Tongue (tissue), 2 donors: ENCODE measurements around the gene AUH. TPM values are rescaled to one million over a fixed set of nuclear protein-coding genes. Genes with fewer than 3 reads are reported as not detected.
A peak's percentile ranks its signal among the peaks of the same experiment; 100 is the strongest.

Experiments
- DNase-seq: peaks from one replicate; pipeline ENCODE4 v3.0.0-alpha.2; 2015
- total RNA-seq: library from RNA; depleted of rRNA; stranded (reverse); fragments of >200 nt; gene quantifications from one replicate; pipeline ENCODE4 v1.2.3, GENCODE V29; 2014

AUH gene
- total RNA-seq, 1 donor from 2014 or later, result 43.8 TPM

DNA sequence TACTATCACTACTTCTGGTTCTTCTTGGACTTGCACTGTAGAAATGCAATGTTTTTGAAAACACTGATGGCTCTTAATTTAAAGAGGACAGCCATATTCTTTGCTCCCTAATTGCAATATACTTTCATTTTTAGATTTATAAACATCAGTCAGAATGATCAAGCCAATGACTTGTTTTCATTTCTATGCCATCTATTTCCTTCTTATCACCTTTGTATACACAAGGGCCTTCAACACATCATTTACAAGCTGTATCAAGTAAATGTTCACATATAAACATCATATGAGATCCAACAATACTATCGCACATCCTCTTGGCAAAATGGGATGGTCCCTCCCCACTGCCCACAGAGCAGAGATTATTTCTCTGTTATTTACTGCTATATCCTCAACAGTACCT, 24.9 kb downstream of the AUH start:
- DNase-seq, result no peak

DNA sequence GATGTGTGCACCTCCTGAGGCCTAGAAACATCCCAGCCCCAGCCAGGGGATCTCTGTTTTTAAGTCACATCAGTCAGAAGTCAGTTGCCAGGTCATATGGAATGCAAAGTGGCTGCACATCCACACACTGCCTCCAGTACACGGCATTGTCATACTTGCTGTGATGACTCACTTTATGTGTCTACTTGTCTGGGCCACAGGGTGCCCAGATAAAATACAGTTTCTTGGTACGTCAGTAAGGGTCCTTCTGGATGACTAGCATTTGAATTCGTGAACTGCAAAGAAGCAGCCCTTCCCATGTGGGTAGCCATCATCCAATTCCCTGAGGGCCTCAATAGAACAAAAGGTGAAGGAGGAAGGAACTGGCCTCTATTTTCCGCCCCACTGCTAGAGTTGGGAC, 27.7 kb downstream of the AUH start:
- no peak for DNase-seq

DNA sequence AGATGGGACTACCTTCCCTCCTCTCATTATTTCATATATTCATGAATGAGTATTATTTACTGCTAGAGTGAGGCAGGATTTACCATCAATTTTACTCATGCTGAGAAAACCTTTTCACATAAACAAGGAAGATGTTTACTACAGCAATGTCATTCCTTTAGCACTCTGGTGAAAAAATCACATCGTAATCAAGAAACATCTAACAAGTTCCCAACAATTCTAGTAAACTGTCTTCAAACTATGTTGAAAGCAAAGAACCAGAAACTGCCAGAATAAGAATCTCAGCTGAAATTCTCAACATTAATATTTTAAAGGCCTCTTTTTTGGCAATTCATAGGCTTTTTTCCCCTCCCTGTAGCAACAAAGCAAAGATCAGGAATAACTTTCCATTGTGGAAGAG, 28.2 kb downstream of the AUH start:
- no peak for DNase-seq

DNA sequence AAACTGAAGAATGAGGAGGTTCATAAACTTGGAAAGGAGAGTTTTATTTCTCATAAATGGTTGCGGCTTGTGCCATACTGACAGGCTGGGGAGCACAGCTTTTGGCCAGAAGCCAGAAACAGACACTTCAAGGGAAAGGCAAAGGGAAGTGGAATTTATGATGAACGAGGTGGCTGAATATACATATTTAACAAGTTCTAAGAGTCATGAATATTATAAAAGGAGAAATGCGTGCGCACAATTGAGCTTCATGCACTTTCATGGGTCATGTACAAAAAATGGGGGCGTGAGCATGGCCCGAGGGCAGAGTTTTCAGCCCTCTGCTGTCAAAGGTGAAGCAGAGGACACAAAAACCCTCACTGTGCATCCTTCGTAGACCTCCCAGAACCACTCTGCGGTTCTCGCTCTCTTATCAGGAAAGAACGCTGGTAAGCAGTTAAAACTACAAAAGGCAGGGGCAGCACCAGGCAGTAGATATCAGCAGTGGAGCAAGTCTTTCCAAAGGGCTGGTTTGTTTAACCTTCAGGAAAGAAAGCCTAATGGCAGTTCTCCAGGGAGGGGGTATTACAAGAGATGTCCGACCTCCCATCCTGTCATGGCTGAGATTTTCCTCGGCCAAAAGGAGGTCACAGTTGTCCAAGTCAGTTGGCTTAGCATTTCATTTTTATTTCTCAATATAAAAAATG, 29.0 kb downstream of the AUH start:
- peak; percentile 10 for DNase-seq

DNA sequence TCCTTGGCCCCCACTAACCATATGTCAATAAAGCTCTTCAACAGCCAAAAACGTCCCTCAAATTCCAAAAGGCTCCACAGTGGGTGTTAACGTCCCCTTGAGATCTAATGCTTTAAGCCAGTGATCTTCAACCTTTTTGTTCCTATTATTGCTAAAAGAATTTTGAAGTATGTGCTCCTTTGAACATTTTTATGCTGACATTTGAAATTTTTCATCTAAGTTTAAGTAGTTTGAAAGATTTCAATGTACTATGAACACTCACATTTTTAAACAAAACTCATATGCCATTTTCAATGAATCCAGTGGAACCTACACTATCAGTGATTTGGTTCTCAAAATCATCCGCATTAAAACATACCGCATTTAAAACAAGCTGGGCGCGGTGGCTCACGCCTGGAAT, 29.9 kb downstream of the AUH start:
- DNase-seq, result no peak

DNA sequence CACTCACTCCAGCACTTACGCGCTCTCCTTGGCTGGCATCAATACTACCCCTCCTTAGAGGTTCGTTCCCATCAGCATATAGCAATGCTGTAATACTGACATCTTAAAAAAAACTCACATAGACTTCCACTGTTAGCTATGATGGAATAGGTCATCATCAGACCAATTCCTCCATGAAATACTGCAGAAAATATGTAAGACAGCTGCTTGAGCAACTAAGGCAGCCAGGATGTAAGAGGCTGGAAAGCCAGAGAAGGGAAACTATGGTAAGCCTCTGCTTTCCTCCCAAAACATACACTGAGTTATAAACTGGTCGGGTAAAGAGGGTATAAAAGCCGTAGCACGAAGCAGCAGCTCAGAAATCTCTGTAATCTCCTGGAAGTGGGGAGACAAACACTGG, 33.5 kb downstream of the AUH start:
- DNase-seq, result no peak

DNA sequence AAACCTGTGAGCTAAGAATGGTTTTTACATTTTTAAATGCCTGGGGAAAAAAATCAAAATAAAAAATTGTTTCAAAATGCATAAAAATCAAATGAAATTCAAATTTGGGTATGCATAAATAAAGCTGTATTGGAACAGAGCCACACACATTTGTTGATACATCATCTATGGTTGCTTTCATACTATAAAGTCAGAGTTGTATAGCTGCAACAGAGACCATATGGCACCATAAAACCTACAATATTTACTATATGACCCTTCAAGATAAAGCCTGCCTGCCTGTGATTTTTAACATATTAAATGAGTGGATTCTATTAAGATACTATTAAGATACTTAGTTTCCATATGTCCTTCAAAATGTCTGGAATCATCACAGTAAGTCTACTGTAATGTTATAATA, 40.0 kb downstream of the AUH start:
- DNase-seq, result no peak

DNA sequence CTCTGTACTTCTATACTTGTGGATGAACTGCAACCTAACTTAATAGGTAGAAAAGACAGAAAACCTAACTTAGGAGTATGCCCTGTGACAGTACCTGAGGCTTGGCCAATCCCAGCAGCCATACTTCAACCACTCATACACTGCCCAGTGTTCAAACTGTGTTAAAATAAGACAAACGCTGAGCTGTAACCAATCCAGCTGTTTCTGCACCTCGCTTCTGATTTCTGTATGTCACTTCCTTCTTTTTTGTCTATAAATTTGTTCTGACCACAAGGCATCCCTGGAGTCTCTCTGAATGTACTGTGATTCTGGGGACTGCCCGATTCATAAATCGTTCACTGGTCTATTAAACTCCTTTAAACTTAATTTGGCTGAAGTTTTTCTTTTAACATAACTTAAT, 41.4 kb downstream of the AUH start:
- DNase-seq, result no peak

DNA sequence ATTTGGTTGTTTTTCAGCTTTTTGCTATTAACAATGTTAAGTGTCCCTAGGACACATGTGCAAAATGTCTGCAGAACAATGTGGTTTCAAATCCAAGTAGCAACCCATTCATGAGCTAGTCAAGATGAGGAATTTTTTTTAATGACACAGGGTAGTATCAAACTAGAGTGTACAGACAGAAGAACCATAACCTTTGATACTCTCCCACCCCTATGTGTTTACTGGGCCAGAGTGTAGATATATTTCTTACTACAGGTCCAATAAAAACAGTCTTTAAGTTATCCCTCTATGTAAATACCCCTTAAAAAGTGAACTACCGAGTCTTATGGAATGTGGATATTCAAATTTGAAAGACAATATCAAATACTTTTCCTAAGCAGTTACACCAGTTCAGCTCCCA, 45.6 kb downstream of the AUH start:
- no peak for DNase-seq

DNA sequence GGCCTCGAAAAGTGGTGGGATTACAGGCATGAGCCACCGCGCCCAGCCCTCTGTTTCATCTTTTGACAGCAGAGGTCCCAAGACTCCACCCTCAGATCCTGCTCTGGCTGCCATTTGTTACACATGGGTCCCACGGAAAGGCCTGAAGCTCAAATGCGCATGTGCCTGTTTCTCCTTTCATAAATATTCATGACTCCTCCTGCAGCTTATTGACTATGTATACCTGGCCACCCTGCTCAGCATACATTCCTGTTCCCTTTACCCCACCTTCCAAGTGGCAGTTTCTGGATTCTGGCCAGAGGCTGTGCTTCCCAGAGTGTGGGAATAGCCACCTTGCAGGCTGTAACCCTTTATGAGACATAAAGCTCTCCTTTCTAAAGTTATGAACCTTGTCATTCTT, 46.5 kb downstream of the AUH start:
- no peak for DNase-seq

DNA sequence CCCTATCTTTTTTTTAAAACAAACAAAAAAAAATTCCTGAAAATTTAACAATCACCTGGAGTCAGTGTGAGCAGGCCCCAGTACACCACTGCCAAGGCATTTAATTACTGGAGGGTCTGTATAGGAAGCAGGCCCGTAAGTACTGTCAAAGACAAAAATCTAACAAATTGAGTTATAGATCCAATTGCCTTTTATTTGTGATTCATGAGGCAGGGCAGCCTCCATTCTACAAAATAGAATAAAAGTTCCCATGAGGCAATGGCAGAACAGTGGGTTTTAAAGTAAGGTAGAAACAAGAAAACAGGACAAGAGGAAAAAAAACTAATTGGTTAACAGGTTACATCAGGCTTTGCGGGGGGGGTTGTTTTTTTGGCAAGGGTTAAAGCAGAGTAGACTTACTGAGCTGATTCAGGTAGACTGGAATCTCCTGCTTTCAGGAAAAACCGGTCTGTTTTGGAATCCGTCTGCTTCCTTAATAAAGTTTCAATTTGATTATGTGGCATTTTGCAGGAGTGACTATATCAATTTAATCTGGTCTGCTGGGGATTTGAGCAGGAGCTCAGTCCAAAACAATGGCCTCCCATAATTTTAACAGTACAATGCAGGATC, 48.9 kb downstream of the AUH start:
- DNase-seq, result peak; percentile 21

DNA sequence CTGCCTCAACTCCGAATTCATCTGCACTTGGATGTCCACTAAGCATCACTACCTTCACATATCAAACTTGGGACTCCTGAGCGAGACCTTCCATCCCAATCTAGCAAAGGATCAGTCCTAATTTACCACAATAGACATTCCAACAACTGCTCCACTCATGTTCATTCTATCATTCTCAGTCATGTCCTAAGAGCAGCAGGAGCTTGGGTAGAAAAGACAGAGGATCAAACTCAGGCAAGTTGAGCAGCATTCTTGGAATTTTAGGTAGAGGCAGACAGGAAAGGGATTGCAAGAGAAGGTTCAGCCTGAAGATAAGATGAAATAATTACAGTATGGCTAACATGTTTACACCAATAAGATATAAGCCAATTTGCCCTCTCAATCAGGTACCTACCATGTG, 51.7 kb downstream of the AUH start:
- no peak for DNase-seq

DNA sequence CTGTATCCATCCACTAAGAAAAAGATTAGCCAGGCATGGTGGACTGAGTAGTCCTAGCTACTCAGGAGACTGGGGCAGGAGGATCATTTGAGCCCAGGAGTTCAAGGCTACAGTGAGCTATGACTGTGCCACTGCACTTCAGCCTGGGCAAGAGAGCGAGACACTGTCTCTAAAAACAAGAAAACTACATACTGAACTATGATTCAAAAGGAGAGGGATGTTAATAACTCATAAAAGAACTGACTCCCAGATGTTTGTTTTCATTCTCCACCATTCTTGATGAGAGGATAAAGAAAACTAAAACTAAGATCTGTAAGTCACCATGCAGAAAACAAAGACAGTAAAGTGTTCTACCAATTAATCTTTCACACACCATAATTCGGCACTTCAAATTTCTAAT, 53.5 kb downstream of the AUH start:
- no peak for DNase-seq

DNA sequence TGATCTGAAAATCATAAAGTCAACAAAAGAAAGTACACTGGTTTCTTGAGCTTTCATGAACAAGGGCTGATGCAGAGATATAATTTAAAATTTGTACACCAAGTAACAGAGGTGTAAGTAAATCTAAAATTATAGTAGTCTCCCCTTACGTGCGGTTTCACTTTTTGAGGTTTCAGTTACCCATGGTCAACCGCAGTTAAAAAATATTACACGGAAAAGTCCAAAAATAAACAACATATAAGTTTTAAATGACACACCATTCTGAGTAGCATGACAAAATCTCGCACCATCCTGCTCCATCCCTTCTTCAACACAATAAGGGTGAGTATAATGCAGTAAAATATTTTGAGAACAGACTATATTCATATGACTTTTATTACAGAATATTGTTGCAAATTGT, 54.4 kb downstream of the AUH start:
- DNase-seq, result no peak

DNA sequence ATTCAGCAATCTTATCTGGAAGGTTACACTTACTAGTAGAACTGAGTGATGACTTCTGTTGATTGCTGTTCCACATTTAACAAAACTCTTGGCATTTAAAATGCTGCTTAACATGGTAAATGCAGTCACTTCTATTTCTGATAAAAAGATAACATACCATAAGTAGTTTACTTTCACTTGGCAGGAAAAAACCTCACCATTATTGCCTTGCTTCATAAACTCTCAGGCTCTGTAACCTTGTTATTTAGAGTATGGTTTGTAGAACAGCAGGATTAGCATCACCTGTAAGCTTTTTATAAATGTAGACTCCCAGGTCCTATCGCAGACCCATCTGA, 55.5 kb downstream of the AUH start:
- no peak for DNase-seq

DNA sequence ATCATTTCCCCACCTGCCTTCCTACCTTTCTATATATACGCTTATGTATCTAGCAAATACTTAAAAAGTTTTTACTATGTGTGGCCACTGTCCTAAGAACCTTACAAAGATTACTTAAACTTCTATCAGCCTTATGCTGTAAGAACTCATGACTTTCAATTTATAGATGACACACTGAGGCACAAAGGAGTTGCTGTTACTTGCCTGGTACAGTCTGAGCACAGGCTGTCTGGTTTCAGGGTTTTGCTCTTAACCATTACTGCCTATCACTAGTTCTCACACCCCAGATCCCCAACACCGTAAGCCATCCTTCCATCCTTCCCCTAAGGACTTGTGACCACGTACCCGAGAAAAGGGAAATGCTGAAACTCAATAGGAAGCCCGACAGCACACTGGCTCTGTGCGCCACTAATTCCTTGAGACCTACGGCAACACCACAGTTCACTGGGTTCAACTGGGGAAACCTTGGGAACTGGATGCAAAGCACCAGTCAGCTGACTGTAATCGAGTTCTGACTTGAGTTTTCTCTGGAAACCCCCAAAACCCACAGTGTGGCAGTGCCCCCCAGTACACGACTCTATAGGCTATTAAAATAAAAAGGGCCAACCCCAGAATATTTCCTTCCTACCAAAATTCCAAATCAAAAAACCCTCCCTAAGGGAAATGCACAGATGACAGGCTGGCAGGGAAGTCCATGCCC, 56.0 kb downstream of the AUH start:
- DNase-seq, result no peak

DNA sequence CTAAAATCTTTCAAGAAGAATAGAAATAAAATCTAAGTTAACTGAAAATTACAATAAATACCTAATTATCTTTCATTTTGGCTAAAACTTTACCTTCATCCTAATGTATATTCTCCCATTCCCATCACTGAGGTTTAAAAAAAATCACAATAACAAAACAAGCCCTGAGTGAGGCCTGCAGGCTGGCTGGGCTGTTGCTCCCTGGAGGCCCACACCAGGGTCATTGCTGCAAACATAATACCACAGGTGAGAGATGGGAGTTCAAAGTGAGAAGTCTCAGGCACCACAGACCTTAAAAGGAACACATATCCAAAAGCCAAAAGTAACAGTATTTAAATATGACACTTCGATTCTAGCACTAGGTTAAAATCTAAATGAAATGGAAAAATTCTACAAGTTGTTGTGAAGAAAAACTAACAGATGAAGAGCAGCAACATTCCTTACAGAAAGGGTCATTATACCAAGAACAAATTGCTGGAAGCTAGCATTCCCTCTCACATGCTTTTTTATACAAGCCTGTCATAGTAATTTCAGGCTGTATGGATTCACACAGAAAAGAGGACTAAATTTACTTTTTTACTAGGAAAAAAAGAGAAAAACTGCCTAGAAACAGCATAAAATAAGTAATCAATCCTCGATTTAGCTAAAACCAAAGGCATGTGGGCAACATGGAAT, 57.8 kb downstream of the AUH start:
- no peak for DNase-seq

DNA sequence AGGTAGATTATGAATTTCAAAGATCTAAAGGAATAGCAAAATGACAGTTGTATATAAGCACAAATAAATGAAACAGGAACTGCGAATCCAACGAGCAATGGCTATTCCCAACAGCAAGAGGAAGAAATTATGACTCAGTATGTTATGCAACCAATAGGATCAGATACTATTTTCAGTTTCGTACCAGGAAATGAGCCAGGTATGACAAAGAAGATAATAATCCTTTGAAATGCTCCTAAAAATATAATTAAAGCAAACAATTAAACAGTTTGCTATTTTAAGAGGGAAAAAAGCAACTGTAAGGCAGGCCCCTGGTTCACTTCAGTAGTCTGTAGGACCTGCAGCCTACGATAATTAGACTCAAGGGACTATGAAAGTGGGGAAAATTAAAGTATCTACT, 58.9 kb downstream of the AUH start:
- DNase-seq, result no peak

DNA sequence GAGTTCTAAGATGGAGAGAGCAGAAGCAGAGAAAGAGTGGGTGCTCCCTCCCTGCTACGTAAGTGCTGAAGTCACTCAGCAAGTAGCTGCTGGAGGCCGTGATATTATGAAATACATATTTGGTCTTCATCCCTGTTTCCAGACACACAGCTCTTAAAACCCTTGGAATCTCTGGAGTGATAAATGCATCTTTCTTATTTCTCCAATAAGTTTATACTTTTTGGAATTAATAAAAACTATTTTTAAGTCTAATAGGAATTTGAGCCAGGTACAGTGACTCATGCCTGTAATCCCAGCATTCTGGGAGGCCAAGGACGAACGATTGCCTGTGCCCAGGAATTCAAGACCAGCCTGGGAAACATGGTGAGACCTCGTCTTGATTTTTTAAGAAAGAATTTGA, 60.6 kb downstream of the AUH start:
- no peak for DNase-seq

DNA sequence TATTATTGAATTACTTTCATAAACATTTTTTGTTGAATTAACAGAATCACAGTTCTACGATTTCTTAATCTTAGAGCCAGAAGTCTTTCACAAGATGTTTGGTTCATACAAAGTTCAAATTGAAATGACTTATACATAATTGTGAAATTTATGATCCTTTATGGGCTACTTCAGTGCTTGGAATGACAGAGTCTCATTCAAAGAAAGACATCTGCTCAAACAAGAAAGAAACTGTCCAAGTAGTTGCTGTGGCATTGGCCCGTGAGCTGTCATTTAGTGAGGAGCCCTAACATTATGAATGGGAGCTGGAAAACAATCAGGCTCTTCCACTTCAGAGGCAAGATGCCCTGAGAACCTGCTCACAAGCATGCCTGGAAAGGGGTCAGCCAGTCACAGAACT, 63.4 kb downstream of the AUH start:
- peak; percentile 6 for DNase-seq

DNA sequence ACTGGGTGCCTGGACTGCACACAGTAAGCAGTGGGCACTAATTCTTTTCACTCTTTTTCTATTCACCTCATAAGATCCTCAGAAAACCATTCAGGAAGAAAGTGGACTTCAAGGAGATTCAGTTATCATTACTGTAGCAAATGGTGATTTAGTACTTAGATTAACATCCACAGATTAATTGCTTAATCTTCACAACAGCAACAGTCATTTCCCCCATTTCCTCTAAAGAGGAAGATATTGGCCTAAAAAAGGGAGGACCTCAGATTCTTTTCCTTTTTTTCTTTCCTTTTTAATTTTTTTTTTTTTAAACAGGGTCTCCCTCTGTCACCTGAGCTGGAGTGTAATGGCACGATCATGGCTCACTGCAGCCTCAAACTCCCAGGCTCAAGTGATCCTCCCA, 64.4 kb downstream of the AUH start:
- DNase-seq, result no peak

DNA sequence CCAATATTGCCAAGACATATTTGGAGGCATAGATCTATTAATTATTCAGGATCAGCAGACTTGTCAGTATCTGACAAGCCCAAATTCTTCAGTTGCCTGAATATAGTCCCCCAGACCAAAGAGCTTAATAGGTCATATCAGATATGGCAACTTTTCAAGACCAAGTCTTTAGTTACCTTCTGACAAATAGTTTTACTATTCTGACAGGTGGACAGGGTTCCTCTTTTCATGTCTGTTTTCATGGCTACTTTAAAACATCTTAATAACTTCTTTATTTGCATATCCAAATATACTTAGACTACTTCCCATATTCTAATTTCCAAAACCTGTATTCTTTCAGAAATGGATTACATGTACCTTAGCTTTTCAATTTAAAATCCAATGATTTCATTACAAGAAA, 65.4 kb downstream of the AUH start:
- DNase-seq, result no peak

DNA sequence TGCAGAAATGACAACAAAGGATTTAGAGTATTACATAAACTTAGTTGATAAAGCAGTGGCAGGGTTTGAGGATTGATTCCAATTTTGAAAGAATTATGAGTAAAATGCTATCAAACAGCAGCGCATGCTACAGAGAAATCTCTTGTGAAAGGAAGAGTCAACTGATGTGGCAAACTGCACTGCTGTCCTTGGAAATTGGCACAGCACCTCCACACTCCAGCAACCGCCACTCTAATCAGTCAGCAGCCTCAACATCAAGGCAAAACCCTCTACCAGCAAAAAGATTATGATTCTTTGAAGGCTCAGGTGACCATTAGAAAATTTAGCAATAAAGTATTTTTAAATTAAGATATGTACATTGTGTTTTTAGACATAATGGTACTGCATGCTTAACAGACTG, 66.4 kb downstream of the AUH start:
- DNase-seq, result no peak

DNA sequence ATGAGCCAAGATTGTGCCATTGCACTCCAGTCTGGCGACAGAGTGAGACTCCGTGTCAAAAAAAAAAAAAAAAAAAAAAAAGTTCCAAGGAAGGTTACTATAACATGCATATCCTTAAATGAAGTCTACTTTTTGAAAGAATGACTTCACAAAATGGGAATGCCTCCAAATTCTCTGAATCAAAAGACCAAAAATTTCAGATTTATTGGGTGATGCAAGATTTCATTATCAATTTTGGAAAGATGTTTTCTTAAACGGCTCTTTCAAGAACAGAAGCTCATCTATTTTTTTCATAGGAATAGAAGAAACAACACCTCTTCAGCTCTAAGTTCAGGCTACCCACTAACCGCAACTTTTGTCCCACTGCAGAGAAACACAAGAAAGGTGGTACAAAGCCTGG, 69.9 kb downstream of the AUH start:
- DNase-seq, result no peak
